GM12878 (cell line): Measurements from ENCODE around the gene TNFRSF9. TPM values are rescaled to one million over a fixed set of nuclear protein-coding genes. Genes with fewer than 3 reads are reported as not detected.
A peak's percentile ranks its signal among the peaks of the same experiment; 100 is the strongest.

Experiments used
- ATAC-seq: fragments of 200-7000 bp; cut with Tn5 transposase; 3 replicates; pipeline ENCODE4 v1.9.1; 2020; ENCODE audit warnings: mild to moderate bottlenecking, moderate library complexity
- BruUV-seq: library from RNA; stranded (reverse); fragments of 400-500 nt; replicated peaks from 2 replicates; lab custom pipeline; 2021; lab: Mats Ljungman, UMichigan
- CTCF ChIA-PET: fragments of 300-600 bp; sonication (Branson Sonifier 250); formaldehyde crosslinking; extraction: SDS; loops from one replicate; lab custom pipeline; 2021; ENCODE audit warnings: inconsistent platforms; lab: Yijun Ruan, JAX
- POLR2A ChIA-PET: fragments of 350-600 bp; formaldehyde crosslinking; extraction: SDS; loops from one replicate; lab custom pipeline; 2021; ENCODE audit warnings: inconsistent platforms; lab: Charles Lee
- RAD21 ChIA-PET: fragments of 300-600 bp; sonication (Branson Sonifier 250); formaldehyde crosslinking; loops from one replicate; lab custom pipeline; 2023; ENCODE audit warnings: antibody characterized with exemption; ENCODE audit not compliant: unreplicated experiment; lab: Charles Lee
- SMC1A ChIA-PET: fragments of 300-600 bp; sonication (Branson Sonifier 250); formaldehyde crosslinking; loops from one replicate; lab custom pipeline; 2023; ENCODE audit not compliant: unreplicated experiment, uncharacterized antibody; lab: Charles Lee
- DNase-seq: peaks from one replicate; pipeline ENCODE4 v3.0.0-alpha.2; 2011; ENCODE audit warnings: low read depth, low spot score
- FAIRE-seq: peaks from 3 replicates; lab custom pipeline; 2011; peaks lifted over from hg19 to GRCh38; lab: Jason Lieb, UNC
- H2AFZ ChIP-seq: 2 replicates; pipeline ENCODE4 v1.6.0; 2011; ENCODE audit warnings: low read depth, low read length, control low read depth; ENCODE audit not compliant: control insufficient read depth
- H3K27ac ChIP-seq: 2 replicates; pipeline ENCODE4 v1.5.1; 2011; ENCODE audit warnings: control low read depth; ENCODE audit not compliant: control insufficient read depth, insufficient read depth
- H3K27me3 ChIP-seq, 2 experiments: replicated peaks in 1 of 2; 2 replicates each; pipeline versions ENCODE4 v1.6.0 to v1.6.1; 2011; ENCODE audit warnings: low read length in 1 of 2; ENCODE audit not compliant: control insufficient read depth in 2 of 2, insufficient read depth in 2 of 2
- H3K36me3 ChIP-seq, 2 experiments: 2 replicates each; pipeline ENCODE4 v1.5.1; 2011; ENCODE audit warnings: low read length in 1 of 2; ENCODE audit not compliant: control insufficient read depth in 2 of 2, insufficient read depth in 2 of 2
- H3K4me1 ChIP-seq: 2 replicates; pipeline ENCODE4 v1.6.1; 2011; ENCODE audit warnings: mild to moderate bottlenecking, low read length, moderate library complexity, mixed read lengths; ENCODE audit not compliant: control insufficient read depth, insufficient read depth
- H3K4me2 ChIP-seq: 2 replicates; pipeline ENCODE4 v1.6.0; 2011; ENCODE audit warnings: control low read depth; ENCODE audit not compliant: control insufficient read depth, insufficient read depth
- H3K4me3 ChIP-seq: fragments of 200-600 bp; sonication (generic); 2 replicates; pipeline ENCODE4 v1.5.1; 2016
- H3K79me2 ChIP-seq: 2 replicates; pipeline ENCODE4 v1.6.0; 2011; ENCODE audit warnings: low read length; ENCODE audit not compliant: control insufficient read depth, insufficient read depth
- H3K9ac ChIP-seq: 2 replicates; pipeline ENCODE4 v1.8.0; 2011; ENCODE audit warnings: low read length, control low read depth, mixed read lengths; ENCODE audit not compliant: control insufficient read depth, insufficient read depth
- H3K9me3 ChIP-seq: replicated peaks from 3 replicates; pipeline ENCODE4 v1.5.1; 2011; ENCODE audit warnings: mild to moderate bottlenecking, low read length; ENCODE audit not compliant: control insufficient read depth, insufficient read depth
- H4K20me1 ChIP-seq: 2 replicates; pipeline ENCODE4 v1.6.0; 2011; ENCODE audit not compliant: control insufficient read depth, insufficient read depth
- ATF7 ChIP-seq: fragments of 450-650 bp; IDR thresholded peaks from 2 replicates; pipeline ENCODE4 v1.6.1; 2016; ENCODE audit warnings: low read depth, mild to moderate bottlenecking
- RUNX3 ChIP-seq: IDR thresholded peaks from 2 replicates; pipeline ENCODE4 v1.6.1; 2012; ENCODE audit warnings: low read length, inconsistent platforms
- USF2 ChIP-seq: IDR thresholded peaks from 2 replicates; pipeline ENCODE4 v1.6.1; 2011; ENCODE audit warnings: low read depth, low read length, improper control_type of control experiment, borderline replicate concordance
- ZNF274 ChIP-seq: IDR thresholded peaks from one replicate; pipeline ENCODE4 v1.8.0; 2011; ENCODE audit not compliant: insufficient read length, insufficient read depth
- WGBS: methylation state at CpG from one replicate; pipeline ENCODE4 v1.1.6; 2016; ENCODE audit warnings: low lambda C conversion rate; ENCODE audit not compliant: insufficient replicate concordance, insufficient coverage; ENCODE audit errors: missing lambda C conversion rate; 5-methylcytosine and 5-hydroxymethylcytosine counted together
- in situ Hi-C: fragments of 300-500 bp; cut with MboI; formaldehyde crosslinking; loops from 9 replicates; pipeline ENCODE4 v1.14.3; 2018; ENCODE audit warnings: mixed read lengths
- intact Hi-C: fragments of 100-400 bp; cut with micrococcal nuclease; formaldehyde crosslinking; loops from one replicate; pipeline ENCODE4 v1.14.2; 2022; ENCODE audit not compliant: unreplicated experiment
- polyA plus RNA-seq, 11 experiments: library from polyadenylated mRNA; depleted of rRNA in 4 of 11; unstranded in 6 of 11; stranded (reverse) in 5 of 11; fragments of >200 nt; fragmentation: Nextera tagmentation in 4 of 11; fragmentation: Illumina TruSeq in 1 of 11; extraction: Ambion mirVana in 4 of 11; extraction: Trizol in 1 of 11; gene quantifications; 1 replicate in 1 of 11; 2 replicates in 10 of 11; pipeline versions ENCODE4 v1.2.1 to v1.2.3, GENCODE V29; 2011 to 2016; ENCODE audit warnings: inconsistent platforms in 2 of 11, missing spikeins in 2 of 11, low read depth in 1 of 11
- total RNA-seq, 4 experiments: library from RNA; depleted of rRNA in 3 of 4; stranded (reverse); fragments of >200 nt in 3 of 4; fragmentation: Illumina TruSeq in 1 of 4; extraction: Trizol in 1 of 4; gene quantifications; 2 replicates each; pipeline versions ENCODE4 v1.2.1 to v1.2.3, GENCODE V29; 2013 to 2021

Gene TNFRSF9
- total and polyA plus RNA-seq, 10 of the 15 experiments (the other 5 are each of a cell fraction or from before 2014, with no cell fraction given) = 2.0 to 25.6 (median 5.8) TPM

GRCh38 chr1:7930645-7931445, 9.8 kb downstream of the TNFRSF9 start:
- Histone ChIP-seq H2AFZ (no peak overlapping the region), H3K27me3 (no peaks in the 10 kb centered on the region), H3K9ac (no peak overlapping the region), H3K4me2 (0 out of 2 replicates have a peak overlapping the region, but pooled peaks have one; percentile 1), H3K27ac (no peak overlapping the region), H3K79me2 (no peaks in the 10 kb centered on the region), H3K36me3 (no peaks in the 10 kb centered on the region), H4K20me1 (no peaks in the 10 kb centered on the region), H3K4me1 (peaks cover 12% of the 10 kb centered on the region), H3K9me3 (no peaks in the 10 kb centered on the region), H3K4me3 (no peak overlapping the region)
- no TSS peak for BruUV-seq
- ChIA-PET CTCF (no interaction called here), RAD21 (no interaction called here), POLR2A (no interaction called here), SMC1A (interaction anchor here (1.2 to 1.4 kb wide), 3 partner anchors 9 to 32 kb away, joined by 3 to 6 read pairs (median 5); partner anchors contain the start of gene TNFRSF9)
- in situ Hi-C loops (no loop called here), intact Hi-C loops (no loop called here)
- FAIRE-seq = no peak
- WGBS = 44% methylated on average over 15 of the region's 15 CpGs
- TF ChIP-seq ATF7 = peak; percentile 75
- TF ChIP-seq RUNX3 = peak; percentile 63; the same call in 1 of the 2 replicates
- no peak for TF ChIP-seq USF2
- no peak for DNase-seq
- ATAC-seq = no peak

GRCh38 chr1:7929637-7930036, 11.0 kb downstream of the TNFRSF9 start:
- POLR2A ChIA-PET = interaction anchor here (1.4 kb wide), 1 partner anchor 8 kb away, joined by 3 read pairs; no protein-coding TSS in a partner anchor
- CTCF ChIA-PET = interaction anchor here (0.8 kb wide), 1 partner anchor 15 kb away, joined by 3 read pairs; no protein-coding TSS in a partner anchor

More at GRCh38 chr1:7929637-7930036, 11.0 kb downstream of the TNFRSF9 start:
- no peak for DNase-seq
- RAD21 ChIA-PET = no interaction called here
- no peak overlapping the region for H2AFZ ChIP-seq
- ATAC-seq = no peak
- FAIRE-seq = no peak
- no peak for TF ChIP-seq ZNF274
- TF ChIP-seq, all 136 proteins: peak for 0
- Histone ChIP-seq H3K9me3 (no peaks in the 10 kb centered on the region), H3K4me2 (no peak overlapping the region), H3K36me3 (no peaks in the 10 kb centered on the region), H3K4me1 (peaks cover 12% of the 10 kb centered on the region), H3K4me3 (no peak overlapping the region), H3K27ac (no peak overlapping the region), H4K20me1 (no peaks in the 10 kb centered on the region), H3K9ac (no peak overlapping the region), H3K27me3 (no peaks in the 10 kb centered on the region), H3K79me2 (no peaks in the 10 kb centered on the region)
- no TSS peak for BruUV-seq
- SMC1A ChIA-PET = no interaction called here
- intact Hi-C loops = no loop called here
- WGBS = 59% methylated on average over 4 of the region's 7 CpGs
- in situ Hi-C loops = no loop called here
